ENCODE data around the gene TBX6. TPM values are rescaled to one million over a fixed set of nuclear protein-coding genes. Genes with fewer than 3 reads are reported as not detected.

The TBX6 gene
- total and polyA plus RNA-seq, 7 donors: 0.23 to 1.7 (median 1.1) TPM

- no peak overlapping the region for H3K4me3 ChIP-seq
- DNase-seq: no peak
- 72 to 86% methylated on average over 20 of the region's 20 CpGs for WGBS, 2 donors
- H3K9me3 ChIP-seq: no peaks in the 10 kb centered on the region
- no peaks in the 10 kb centered on the region for H3K27me3 ChIP-seq
- peaks cover 32 to 88% (median 39%) of the 10 kb centered on the region in 4 donors for H3K36me3 ChIP-seq
- no peak for TF ChIP-seq POLR2AphosphoS5 (IDR thresholded peaks at IDR 0.05)
- TF ChIP-seq EP300 (IDR thresholded peaks at IDR 0.05): no peak
- no peak for TF ChIP-seq CTCF (IDR thresholded peaks at IDR 0.05)
- no peak for TF ChIP-seq POLR2A (IDR thresholded peaks at IDR 0.05)
- H3K4me1 ChIP-seq: no peaks in the 10 kb centered on the region
- intact Hi-C loops (cut with DNase I): no loop called here
- peak overlapping the region in 1 of 4 donors; percentile 3 for H3K27ac ChIP-seq
Measured at GRCh38 chr16:30113711-30114333, 22.1 kb upstream of the TBX6 start.

- no peak for DNase-seq
- intact Hi-C loops (cut with DNase I): no loop called here
- peaks cover 27 to 84% (median 38%) of the 10 kb centered on the region in 4 donors for H3K36me3 ChIP-seq
- H3K4me3 ChIP-seq: no peak within 1 kb of the TSS
- H3K27ac ChIP-seq: peak within 1 kb of the TSS in 1 of 4 donors; percentile 3
- H3K9me3 ChIP-seq: no peaks in the 10 kb centered on the region
- H3K4me1 ChIP-seq: no peaks in the 10 kb centered on the region
- no peak for TF ChIP-seq POLR2AphosphoS5 (IDR thresholded peaks at IDR 0.05)
- TF ChIP-seq EP300 (IDR thresholded peaks at IDR 0.05): no peak
- no peak for TF ChIP-seq CTCF (IDR thresholded peaks at IDR 0.05)
- no peak for TF ChIP-seq POLR2A (IDR thresholded peaks at IDR 0.05)
- no peaks in the 10 kb centered on the region for H3K27me3 ChIP-seq
- 23 to 72% methylated on average over 20 of the region's 20 CpGs for WGBS, 2 donors
Measured at GRCh38 chr16:30113031-30113710, 21.4 kb upstream of the TBX6 start, which contains the start of gene GDPD3. GDPD3 (minus strand) TSS chr16:30113537; CDS start chr16:30113478, 59 bp downstream.

- DNase-seq: peak; percentile 81
- Histone ChIP-seq H3K9me3 (no peaks in the 10 kb centered on the region), H3K4me3 (no peak overlapping the region), H3K36me3 (peaks cover 19 to 84% (median 34%) of the 10 kb centered on the region in 4 donors), H3K4me1 (no peaks in the 10 kb centered on the region), H3K27ac (no peak overlapping the region), H3K27me3 (no peaks in the 10 kb centered on the region)
- intact Hi-C loops (cut with DNase I): no loop called here
- 76 to 82% methylated on average over 29 of the region's 29 CpGs for WGBS, 2 donors
- peak; percentile 29 to 68 (median 63) for TF ChIP-seq CTCF (IDR thresholded peaks at IDR 0.05)
- TF ChIP-seq POLR2AphosphoS5 (IDR thresholded peaks at IDR 0.05): no peak
Measured at GRCh38 chr16:30112197-30113030, 20.7 kb upstream of the TBX6 start.

- Histone ChIP-seq H3K36me3 (peaks cover 5 to 73% (median 20%) of the 10 kb centered on the region in 4 donors), H3K4me1 (no peaks in the 10 kb centered on the region), H3K27ac (no peak overlapping the region), H3K27me3 (no peaks in the 10 kb centered on the region), H3K9me3 (no peaks in the 10 kb centered on the region), H3K4me3 (no peak overlapping the region)
- TF ChIP-seq EP300 (IDR thresholded peaks at IDR 0.05): no peak
- TF ChIP-seq POLR2AphosphoS5 (IDR thresholded peaks at IDR 0.05): no peak
- TF ChIP-seq POLR2A (IDR thresholded peaks at IDR 0.05): no peak
- TF ChIP-seq CTCF (IDR thresholded peaks at IDR 0.05): no peak
- DNase-seq: no peak
- intact Hi-C loops (cut with DNase I): no loop called here
- WGBS, 2 donors: 75 to 80% methylated on average over 7 of the region's 7 CpGs
Measured at GRCh38 chr16:30110661-30111060, 18.9 kb upstream of the TBX6 start.

Data from sigmoid colon (tissue), 7 donors.